Effector memory CD4-positive, alpha-beta T cell (primary cell): Measurements from ENCODE around the gene DIP2B.

Source experiments
- DNase-seq, 3 donors: peaks; one replicate each; pipeline ENCODE4 v3.0.0-alpha.2; 2020
- H3K27ac ChIP-seq: 2 replicates; pipeline ENCODE4 v1.7.0; 2013; ENCODE audit warnings: mild to moderate bottlenecking, low read length, moderate library complexity; ENCODE audit not compliant: insufficient read depth, poor library complexity, severe bottlenecking
- H3K27me3 ChIP-seq: replicated peaks from 2 replicates; pipeline ENCODE4 v1.7.0; 2013; ENCODE audit warnings: mild to moderate bottlenecking, low read length; ENCODE audit not compliant: insufficient read depth, control insufficient read depth, poor library complexity, severe bottlenecking
- H3K36me3 ChIP-seq: 2 replicates; pipeline ENCODE4 v1.7.0; 2013; ENCODE audit warnings: mild to moderate bottlenecking, low read length, moderate library complexity; ENCODE audit not compliant: control insufficient read depth, insufficient read depth
- H3K4me1 ChIP-seq: 2 replicates; pipeline ENCODE4 v1.7.0; 2013; ENCODE audit warnings: low read length, mild to moderate bottlenecking; ENCODE audit not compliant: control insufficient read depth, insufficient read depth, poor library complexity, severe bottlenecking
- H3K4me3 ChIP-seq: 2 replicates; pipeline ENCODE4 v1.7.0; 2013; ENCODE audit warnings: low read length, low read depth, mild to moderate bottlenecking; ENCODE audit not compliant: insufficient read depth, poor library complexity, severe bottlenecking
- H3K9me3 ChIP-seq: 2 replicates; pipeline ENCODE4 v1.7.0; 2013; ENCODE audit warnings: mild to moderate bottlenecking, low read length, moderate library complexity; ENCODE audit not compliant: control insufficient read depth

DIP2B gene

DNA sequence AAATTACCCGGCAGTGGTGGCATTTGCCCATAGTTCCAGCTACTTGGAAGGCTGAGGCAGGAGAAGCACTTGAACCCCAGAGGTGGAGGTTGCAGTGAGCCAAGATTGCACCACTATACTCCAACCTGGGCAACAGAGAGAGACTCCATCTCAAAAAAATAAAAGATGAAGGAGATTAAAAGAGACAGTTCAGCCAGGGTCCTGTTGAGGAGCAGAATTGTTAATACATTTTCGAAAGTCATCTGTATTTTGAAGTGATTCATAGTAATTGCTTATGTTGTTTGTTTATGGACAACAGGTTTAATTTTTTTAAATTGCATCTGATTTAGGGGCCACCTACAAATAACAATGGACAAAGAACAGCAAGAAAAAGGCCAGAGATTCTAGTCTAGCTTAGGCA, 112.9 kb downstream of the DIP2B start:
- no peaks in the 10 kb centered on the region for H3K9me3 ChIP-seq
- no peak for DNase-seq
- H3K27ac ChIP-seq, result no peak overlapping the region
- peaks cover 10% of the 10 kb centered on the region for H3K4me1 ChIP-seq
- H3K4me3 ChIP-seq, result no peak overlapping the region
- H3K27me3 ChIP-seq, result no peaks in the 10 kb centered on the region
- H3K36me3 ChIP-seq, result no peaks in the 10 kb centered on the region

GRCh38 chr12:50618864-50619609, 114.3 kb downstream of the DIP2B start:
- no peak for DNase-seq
- H3K4me1 ChIP-seq, result peaks cover 10% of the 10 kb centered on the region

DNA sequence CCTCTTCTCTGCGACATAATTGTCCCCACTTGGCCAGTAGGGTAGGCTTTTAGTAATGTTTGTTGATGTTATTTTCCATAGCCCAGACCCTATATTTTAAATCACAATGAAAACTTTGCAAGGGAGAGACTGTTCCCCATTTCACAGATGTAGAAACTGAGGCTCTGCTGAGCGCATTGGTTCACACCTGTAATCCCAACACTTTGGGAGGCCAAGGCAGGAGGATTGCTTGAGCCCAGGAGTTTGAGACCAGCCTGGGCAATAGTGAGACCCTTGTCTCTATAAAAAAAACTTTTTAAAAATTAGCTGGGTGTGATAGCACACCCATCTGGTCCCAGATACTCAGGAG, 114.8 kb downstream of the DIP2B start:
- peaks cover 13% of the 10 kb centered on the region for H3K4me1 ChIP-seq
- no peak overlapping the region for H3K4me3 ChIP-seq
- H3K9me3 ChIP-seq, result no peaks in the 10 kb centered on the region
- DNase-seq, result no peak
- no peaks in the 10 kb centered on the region for H3K36me3 ChIP-seq
- no peaks in the 10 kb centered on the region for H3K27me3 ChIP-seq
- H3K27ac ChIP-seq, result no peak overlapping the region

More at GRCh38 chr12:50618864-50619609, 114.3 kb downstream of the DIP2B start:
- no peaks in the 10 kb centered on the region for H3K27me3 ChIP-seq
- H3K36me3 ChIP-seq, result no peaks in the 10 kb centered on the region
- H3K27ac ChIP-seq, result no peak overlapping the region
- no peak overlapping the region for H3K4me3 ChIP-seq
- no peaks in the 10 kb centered on the region for H3K9me3 ChIP-seq

DNA sequence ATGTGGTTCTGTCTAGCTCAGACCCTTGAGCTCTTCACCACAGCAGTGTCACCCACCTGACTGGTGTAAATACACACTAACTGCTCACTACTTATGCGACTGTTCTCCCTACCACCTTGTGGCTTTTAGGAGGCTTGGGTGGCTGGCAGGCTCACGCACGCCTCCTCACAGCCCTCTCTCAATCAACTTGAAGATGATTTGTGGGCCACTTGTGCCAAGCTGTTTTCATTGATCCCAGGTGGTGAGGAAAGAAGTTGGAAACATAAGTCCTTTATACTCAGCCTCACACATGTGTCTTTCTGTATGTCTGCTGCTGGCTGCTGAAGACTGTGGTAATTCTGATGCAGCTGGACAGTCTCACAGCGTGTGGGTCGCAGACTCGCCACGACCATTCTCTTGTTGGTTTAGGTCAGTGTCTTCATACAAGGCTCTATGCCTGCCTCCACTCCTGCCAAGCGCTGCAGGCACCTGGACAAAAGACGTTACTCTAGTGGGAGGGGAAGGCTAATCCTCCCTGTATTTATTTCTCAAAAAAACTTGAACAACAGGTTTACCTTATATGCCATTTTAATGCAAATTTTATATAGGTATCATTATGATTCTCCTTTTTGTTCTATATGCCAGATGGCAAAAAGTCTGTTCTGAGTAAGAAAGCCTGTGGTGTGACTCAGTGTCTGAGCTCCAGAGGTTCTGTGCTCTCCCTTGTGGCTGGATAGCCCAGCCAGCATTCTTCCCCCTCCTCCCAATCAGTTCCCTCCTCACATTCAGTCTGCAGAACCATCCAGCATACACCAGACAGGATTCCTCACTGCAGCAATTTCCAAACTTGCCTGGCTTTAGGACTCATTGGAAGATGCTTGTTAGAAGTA, 115.6 kb downstream of the DIP2B start:
- DNase-seq, result no peak

DNA sequence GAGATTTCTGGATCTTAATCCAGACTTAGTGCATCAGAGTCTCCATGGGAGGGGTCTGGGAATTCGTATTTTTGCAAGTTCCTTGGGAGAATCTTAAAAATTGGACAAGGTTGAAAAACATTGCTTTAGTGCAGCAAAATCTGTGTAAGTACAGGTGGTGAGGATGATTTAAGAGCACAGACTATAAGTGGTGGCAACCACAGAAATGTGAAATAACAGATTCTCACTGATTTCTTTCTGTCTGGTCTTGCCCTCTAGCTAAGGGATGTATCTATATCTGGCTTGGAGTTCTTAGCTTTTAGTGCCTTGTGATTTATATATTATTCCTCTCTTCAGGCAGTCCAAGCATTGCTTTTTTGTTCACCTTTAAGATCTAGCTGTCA, 116.2 kb downstream of the DIP2B start:
- H3K36me3 ChIP-seq, result no peaks in the 10 kb centered on the region
- H3K4me3 ChIP-seq, result no peak overlapping the region
- no peak overlapping the region for H3K27ac ChIP-seq
- DNase-seq, result no peak
- peaks cover 24% of the 10 kb centered on the region for H3K4me1 ChIP-seq
- H3K27me3 ChIP-seq, result no peaks in the 10 kb centered on the region
- H3K9me3 ChIP-seq, result no peaks in the 10 kb centered on the region

More for the DNA sequence above, 115.6 kb downstream of the DIP2B start:
- H3K27ac ChIP-seq, result no peak overlapping the region
- no peaks in the 10 kb centered on the region for H3K9me3 ChIP-seq
- H3K4me1 ChIP-seq, result peaks cover 19% of the 10 kb centered on the region
- H3K36me3 ChIP-seq, result no peaks in the 10 kb centered on the region
- no peak overlapping the region for H3K4me3 ChIP-seq
- no peaks in the 10 kb centered on the region for H3K27me3 ChIP-seq

DNA sequence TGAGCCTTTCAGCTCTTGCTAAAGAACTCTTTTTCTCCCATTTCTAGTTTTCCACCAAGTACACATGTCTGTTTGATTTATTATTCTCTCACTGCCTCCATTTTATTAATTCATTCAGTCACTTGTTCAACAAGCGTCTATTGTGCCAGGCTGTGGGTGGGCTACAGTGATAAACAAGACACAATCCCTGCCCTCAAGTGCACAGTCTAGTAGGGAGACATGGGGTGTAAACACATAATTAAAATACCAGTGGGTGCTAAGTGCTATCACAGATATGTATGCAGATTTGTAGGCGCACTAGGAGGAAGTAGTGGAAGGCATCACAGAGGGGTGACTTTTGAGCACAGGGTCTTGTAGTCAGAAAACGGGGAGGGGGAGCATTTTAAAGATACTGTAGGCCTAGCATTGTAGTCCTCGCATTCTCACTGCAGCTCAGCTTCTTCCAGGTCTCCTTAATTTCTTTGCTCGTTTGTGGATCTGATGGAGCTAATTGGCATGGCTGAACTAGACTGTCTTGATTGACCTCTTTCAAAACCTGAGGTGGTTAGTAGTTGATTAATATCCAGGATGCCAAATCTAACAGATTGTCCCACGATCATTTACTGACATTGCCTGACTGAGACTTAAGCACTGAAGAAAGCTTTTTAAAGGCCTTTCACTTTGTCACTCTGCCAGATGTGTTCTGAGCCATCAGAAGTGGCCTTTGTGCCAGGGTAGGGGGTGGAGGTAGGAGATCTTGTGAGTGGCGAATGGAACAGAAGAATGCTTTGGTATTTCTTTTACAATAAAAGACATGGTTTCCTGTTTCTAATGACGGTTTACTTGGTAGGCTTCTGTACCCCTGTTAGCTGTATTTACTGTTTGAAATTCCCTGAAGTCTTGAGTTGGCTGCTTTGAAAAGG, 116.9 kb downstream of the DIP2B start:
- Histone ChIP-seq H3K36me3 (no peaks in the 10 kb centered on the region), H3K4me1 (peaks cover 24% of the 10 kb centered on the region), H3K27ac (no peak overlapping the region)

GRCh38 chr12:50625029-50625925, 120.5 kb downstream of the DIP2B start:
- Histone ChIP-seq H3K27ac (no peak overlapping the region), H3K27me3 (no peaks in the 10 kb centered on the region), H3K36me3 (no peaks in the 10 kb centered on the region), H3K9me3 (no peaks in the 10 kb centered on the region), H3K4me3 (no peak overlapping the region), H3K4me1 (peaks cover 24% of the 10 kb centered on the region)
- no peak for DNase-seq

More for the DNA sequence above, 116.9 kb downstream of the DIP2B start:
- H3K9me3 ChIP-seq, result no peaks in the 10 kb centered on the region
- no peaks in the 10 kb centered on the region for H3K27me3 ChIP-seq
- no peak for DNase-seq
- H3K4me3 ChIP-seq, result no peak overlapping the region

- Histone ChIP-seq H3K4me1 (peaks cover 23% of the 10 kb centered on the region), H3K27ac (no peak overlapping the region), H3K36me3 (no peaks in the 10 kb centered on the region), H3K9me3 (no peaks in the 10 kb centered on the region), H3K4me3 (no peak overlapping the region), H3K27me3 (no peaks in the 10 kb centered on the region)
- no peak for DNase-seq
These were observed 121.2 kb downstream of the DIP2B start for GRCh38 chr12:50626026-50626425.

DNA sequence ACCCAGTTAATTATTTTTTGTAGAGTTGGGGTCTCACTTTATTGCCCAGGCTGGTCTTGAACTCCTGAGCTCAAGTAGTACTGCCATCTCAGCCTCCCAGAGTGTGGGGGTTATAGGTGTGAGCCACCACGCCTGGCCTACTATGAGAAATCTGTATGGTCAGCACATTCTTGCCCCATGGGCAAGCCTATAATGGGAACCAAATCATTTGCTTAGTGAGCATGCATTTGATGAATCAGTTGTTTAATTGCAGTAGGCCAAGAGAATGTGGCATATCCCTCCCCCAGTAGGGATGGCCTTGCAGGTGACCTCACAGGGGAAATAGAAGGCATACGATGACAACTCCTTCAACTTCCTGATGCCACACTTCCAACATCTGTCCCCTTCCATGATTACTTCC, 122.7 kb downstream of the DIP2B start:
- Histone ChIP-seq H3K9me3 (no peaks in the 10 kb centered on the region), H3K27ac (no peak overlapping the region), H3K27me3 (no peaks in the 10 kb centered on the region), H3K4me3 (no peak overlapping the region), H3K4me1 (peaks cover 13% of the 10 kb centered on the region), H3K36me3 (no peaks in the 10 kb centered on the region)
- DNase-seq, result no peak
